HG02763 (cell line): ENCODE data around the gene ANKRD13A.
"Not testable (repeated sequence)": the region's sequence is repeated elsewhere in the genome, so short reads cannot be mapped to it uniquely, and the experiment has no call there.

Source experiments
- ATAC-seq: cut with Tn5 transposase; IDR thresholded peaks from one replicate; pipeline ENCODE4 v1.9.1; 2021; ENCODE audit warnings: mild to moderate bottlenecking, moderate library complexity; ENCODE audit not compliant: unreplicated experiment

The ANKRD13A gene

DNA sequence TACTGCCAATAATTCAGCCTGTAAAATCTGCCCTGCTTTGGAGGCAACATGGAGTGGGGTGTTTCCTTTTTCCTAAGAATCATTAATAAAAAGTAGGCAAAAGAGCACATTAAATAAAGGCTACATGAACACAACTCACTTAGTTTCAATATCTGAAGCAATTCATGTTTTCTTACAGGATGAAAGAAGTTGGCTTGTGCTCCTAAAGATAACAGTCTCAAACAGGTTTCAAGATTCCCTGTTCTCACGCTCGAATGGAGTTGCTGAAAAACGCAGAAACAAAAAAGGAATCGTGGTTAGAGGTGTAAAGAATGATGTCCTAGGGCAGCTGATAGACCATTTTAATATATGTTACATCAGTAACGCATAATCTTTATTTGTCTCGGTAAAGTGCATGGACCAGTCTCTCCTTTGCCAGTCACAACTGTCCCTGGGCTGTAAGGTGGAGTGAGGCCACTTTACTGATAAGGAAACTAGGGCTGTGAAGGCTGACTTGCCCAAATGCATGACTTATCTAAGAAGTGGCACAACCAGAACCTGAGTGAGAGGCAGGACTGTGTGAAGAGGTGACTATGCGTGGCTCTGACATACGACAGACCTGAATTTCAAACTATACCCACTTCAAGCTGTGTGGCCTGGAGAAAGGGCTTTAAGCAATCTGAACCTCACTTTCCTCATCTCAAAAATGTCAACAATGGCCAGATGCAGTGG lies 15.6 kb upstream of the ANKRD13A start:
- no peak for ATAC-seq

DNA sequence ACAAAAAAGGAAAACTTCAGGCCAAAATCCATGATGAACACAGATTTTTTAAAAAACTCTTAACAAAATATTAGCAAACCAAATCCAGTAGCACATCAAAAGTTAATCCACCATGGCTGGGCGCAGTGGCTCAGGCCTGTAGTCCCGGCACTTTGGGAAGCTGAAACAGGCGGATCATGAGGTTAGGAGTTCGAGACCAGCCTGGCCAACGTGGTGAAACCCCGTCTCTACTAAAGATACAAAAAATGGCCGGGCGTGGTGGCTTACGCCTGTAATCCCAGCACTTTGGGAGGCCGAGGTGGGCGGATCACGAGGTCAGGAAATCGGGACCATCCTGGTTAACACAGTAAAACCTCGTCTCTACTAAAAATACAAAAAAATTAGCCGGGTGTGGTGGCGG lies 13.0 kb upstream of the ANKRD13A start:
- not testable (repeated sequence) for ATAC-seq

DNA sequence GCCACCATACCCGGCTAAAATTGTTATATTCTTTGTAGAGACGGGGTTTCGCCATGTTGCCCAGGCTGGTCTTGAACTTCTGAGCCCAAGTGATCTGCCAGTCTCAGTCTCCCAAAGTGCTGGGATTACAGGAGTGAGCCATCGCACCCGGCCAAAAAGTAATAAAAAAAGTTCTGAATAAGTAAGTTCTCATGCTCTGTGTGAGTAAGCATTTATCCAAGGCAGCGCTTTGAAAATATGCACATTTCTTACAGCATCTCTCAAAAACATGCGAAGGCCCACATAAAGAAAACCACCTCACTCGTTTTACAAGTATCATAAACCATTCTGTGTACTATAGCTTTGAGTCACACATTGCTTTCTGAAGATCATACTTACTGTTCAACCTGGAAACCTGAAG lies 11.6 kb upstream of the ANKRD13A start:
- no peak for ATAC-seq

DNA sequence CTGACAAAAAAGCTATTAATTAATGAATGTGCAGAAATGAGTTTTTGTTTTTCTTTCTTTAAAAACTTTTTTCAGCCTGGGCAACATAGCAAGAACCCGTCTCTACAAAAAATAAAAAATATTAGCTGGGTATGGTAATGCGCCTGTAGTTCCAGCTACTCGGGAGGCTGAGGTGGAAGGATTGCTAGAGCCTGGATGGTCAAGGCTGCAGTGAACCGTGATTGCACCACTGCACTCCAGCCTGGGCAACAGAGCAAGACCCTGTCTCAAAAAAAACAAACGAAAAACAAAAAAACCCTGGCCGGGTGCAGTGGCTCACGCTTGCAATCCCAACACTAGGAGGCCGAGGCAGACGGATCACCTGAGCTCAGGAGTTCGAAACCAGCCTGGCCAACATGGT lies 11.0 kb upstream of the ANKRD13A start:
- no peak for ATAC-seq

DNA sequence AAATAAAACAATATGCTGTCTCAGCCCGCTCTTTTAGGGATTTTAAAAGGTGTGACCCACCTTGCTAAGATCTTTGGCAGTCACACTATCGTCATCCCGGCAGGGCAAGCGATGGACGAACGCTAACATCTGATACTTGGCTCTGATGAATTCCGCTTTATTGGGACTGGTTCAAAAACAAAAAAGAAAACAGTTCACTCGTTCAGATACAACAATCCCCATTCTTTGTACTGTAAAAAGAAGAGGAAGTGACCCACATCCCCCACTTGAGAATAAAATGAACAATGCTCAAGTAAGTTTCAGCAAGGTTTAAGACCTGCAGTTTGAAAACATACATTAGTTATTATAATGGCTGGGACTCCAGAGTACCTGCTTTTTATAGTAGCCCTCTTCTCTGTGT lies 10.3 kb upstream of the ANKRD13A start:
- no peak for ATAC-seq

DNA sequence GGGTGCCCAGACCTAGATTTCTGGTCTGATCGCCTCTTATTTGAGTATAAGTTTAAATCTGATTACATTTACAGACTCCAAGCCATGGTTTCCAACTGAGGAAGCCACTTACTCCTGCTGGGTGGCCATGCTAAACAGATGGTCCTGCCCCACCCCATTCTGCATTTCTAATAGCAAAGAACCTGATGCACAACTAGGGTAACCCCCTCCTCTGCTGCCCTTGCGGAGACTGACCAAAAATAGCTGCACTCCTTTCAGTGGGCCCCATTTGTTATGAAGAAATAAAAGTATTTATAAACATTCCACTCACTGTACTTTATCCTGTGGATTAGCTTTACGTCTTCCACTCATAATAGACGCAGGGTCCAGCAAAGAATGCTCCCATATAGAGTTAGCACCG lies 9.8 kb upstream of the ANKRD13A start:
- no peak for ATAC-seq

DNA sequence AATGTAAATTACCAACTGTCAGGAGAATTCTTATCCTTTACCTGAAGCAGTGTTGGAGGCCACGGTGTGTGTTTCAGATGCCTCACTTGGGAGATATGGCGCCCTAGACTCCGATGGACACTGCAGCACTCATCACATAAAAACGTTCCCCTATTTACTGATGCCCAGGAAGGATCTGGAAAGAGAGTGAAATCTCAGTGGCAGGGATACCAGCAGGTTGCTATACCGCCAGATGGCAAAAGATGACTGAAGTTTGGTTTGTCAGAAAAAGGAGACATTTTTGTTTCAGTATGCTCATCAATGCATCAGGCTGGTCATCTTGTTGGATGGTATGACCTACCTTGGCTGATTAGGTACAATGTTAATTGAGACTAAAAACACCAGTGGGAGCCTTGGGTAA lies 7.6 kb upstream of the ANKRD13A start:
- ATAC-seq: no peak

DNA sequence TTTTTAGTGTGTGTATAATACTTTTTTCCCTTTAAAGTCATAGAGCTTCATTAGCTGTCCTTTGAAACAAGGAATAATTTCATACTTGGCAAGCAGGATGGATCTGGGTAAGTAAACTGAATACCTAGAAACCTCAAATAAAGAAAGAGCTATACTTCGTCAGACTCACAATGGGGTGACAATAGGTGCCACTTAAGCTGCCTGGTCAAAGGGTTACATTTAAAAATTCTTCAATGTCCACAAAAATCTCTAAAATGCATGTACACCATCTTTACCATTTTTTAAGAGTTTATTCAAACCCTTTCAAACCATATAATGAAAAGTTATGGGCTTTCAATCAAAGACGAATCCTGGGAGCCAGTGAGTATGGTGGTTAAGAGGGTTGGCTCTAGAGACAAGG lies 6.1 kb upstream of the ANKRD13A start:
- no peak for ATAC-seq

DNA sequence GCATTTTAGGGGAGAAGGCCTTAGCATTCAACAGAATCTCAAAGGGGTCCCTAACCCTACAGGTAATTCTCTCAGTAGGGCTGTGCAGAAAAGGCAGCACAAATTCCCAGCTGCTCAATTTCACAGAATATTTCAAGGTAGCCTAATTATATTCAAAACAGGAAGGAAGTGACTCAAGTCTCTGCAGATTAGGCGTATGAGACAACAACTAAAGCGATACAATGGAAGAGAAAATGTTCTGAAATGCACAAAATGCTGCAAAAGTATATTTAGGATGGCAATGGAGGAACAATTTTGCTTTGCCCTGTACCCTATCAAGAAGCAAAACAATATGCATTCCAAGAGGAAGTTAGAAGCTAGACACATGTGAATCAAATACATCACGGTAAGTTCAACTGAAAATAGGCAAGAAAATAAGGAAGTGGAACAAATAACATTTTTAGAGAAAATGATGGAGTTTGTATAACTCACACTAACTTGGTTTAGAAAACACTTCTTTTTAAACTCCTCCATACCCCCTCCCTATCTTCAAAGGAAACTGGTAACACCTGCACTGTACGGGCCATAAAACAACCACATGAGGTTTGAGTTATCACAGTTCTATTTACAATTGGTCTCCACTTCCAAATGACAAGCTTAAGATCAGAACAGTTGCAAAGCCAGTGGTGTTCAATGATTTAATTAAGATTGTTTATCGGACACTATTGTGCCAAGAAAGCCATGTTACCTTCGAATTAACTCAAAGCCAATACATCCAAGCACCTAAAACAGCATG lies 4.6 kb upstream of the ANKRD13A start:
- ATAC-seq: no peak

DNA sequence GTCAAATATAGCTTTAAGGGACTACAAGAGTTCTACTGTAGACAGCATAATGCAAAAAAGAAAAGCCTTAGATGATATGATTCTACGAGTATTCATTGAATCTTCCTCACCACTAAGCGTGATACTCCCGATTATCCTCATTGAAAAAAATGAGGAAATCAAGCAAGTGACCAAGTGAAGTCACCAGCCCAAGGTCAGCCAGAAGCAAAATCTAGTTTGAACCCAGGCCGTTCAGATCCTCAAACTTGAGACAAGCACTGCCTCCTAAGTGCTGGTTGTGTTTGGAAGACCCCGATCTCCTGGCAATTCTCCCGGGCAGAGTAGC lies 3.9 kb upstream of the ANKRD13A start:
- ATAC-seq: no peak

DNA sequence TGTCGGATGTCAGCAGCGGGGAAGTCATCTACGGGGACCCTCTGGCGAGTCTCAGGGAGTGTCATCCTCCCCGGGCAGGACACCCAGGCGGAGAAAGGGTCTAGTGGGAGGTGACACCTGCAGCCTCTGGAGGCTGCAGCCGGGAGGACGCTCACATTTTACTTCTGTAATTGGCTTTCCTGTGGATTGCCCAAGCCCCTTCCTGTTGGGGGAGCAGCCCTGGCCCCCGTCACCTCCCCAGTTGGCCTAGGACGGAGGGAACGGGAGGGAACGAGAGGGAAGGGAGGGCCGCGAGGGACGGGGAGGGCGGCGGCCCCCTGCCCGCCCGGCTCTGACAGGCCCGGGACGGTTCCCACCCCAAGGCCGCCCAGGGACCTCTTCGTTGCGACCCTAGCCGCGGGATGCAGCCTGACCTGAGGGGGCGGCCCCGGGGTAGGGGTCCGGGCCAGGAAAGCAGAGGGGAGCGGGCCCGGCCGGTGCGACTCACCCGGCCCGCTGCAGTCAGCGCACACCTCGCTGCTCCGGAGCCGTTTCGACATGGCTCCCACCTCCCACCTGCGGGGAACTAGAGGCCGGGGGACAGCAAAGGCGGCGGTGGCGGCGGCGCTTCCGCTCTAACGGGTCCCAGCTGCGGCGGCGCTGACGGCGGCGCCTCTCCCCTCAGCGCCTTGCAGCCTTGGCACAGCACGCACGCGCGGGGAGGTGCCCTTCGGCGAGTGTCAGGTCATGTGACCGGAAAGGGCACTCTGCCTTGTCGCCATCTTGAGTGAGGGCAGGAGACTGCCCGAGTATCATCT lies 3.3 kb upstream of the ANKRD13A start, which contains the start of gene GIT2:
Gene GIT2 (minus strand): TSS at position 683 of the 797 bp plus-strand sequence. CDS start 144 bp downstream, at position 539.
- ATAC-seq: peak; percentile 50

DNA sequence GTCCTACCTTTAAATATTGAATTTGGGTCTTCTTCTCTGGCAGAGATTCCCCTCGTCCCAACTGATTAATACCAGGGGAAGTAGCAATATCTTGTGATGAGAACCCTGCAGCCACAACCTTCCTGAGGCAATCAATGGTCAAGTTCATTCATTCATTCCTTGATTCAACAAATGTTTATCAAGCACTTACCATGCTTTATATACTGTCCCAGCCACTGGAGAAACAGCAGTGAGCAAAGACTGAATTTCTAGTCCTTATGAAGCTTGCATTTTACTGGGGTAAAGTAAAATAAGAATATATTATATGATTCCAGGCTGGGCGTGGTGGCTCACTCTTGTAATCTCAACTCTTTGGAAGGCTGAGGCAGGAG lies 2.8 kb upstream of the ANKRD13A start:
- no peak for ATAC-seq

DNA sequence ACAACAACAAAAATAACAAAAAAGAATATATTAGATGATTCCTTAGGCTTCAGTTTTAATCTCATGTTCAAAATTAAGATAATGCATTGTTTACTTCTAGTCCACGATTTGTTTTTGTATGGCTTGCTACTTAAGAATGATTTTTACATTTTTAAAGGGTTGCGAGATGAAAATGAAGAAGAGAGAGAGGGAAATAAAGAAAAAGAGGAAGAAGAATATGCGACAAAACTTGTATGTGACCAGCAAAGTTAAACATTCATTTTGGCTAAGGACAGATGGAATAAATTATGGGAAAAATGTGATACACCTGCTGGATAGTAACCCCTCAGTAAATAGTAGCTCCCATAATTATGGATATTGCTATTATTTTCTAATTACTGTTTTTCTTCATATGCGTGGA lies 1.8 kb upstream of the ANKRD13A start:
- ATAC-seq: no peak

DNA sequence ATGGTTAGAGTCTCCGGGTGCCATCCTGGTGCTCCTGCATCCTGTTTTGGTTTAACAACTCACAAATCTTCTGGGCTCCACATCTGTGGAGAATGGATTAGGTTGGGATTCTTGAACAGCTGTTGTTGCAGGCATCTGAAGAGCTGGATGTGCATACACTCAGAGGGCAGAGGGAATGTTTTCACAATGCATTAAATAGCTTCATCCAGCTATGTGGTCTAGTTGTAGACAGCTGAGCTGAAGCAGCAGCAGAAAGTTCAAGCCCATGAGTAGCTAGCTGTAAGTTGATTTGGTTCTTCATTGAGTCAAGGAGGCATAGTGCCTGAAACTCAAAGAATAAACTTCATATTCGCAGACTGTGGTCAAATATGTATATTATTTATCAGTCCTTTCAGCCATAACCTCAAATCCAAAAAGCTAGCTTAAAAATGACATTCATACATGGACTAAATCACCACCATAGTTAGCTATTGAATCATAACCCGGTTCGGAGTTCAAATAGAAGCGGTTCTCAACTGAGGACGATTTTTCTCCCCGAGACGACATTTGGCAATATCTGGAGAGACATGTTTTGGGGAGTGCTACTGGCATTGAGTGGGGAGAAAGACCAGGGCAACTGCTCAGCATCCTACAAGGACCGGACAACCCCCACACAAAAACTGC lies 858 bp upstream of the ANKRD13A start:
- ATAC-seq: no peak

DNA sequence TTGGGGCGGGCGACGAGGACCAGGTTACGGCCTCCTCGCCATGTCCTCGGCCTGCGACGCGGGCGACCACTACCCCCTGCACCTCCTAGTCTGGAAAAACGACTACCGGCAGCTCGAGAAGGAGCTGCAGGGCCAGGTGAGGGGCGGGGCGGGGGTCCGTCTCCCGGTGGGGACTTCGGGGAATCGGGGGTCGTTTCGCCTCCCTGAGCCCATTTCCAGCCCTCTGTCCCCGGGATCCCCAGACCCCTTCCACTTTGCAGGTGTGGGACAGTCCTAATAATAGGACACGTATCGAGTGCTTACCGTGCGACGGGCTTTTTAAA lies 380 bp downstream of the ANKRD13A start:
- ATAC-seq: no peak

DNA sequence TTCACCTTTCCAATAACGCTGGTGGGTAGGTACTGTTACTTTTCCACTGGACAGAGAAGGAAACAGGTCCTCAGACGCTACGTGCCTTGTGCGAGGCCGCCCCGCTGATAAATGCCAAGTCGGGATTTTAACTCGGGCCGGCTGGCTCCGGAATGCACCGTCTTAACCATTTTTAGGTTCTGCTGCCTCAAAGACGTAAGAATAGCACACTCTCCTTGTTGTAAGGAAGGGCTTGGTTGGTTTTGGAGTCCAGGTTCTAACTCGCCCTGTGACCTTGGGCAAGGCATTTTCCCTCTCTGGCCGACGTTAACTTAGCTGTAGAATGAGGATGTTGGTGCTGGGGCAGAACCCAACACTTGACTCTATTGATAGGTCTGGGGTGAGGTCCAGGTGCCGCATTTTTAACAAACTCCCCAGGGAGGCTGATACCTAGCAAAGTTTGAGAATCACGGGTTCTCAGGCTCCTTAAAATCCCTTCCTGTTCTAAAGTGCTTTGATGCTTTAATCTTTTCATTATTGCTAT lies 814 bp downstream of the ANKRD13A start:
- no peak for ATAC-seq

DNA sequence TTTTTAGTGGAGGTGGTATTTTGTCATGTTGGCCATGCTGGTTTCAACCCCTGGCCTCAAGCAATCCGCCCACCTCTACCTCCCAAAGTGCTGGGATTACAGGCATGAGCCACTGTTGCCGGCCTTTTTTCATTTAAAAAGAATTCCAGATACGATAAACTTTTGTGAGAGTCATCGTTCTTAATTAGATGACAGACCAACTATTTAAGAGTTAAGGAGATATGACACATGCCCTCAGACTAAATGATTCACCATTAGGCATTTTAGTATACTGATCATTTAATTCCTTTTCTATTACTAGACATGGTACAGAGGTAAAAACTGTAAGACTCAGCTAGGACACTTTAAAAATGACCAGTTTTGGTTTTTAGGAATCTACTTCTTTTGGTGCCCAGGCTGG lies 2.4 kb downstream of the ANKRD13A start:
- ATAC-seq: no peak

DNA sequence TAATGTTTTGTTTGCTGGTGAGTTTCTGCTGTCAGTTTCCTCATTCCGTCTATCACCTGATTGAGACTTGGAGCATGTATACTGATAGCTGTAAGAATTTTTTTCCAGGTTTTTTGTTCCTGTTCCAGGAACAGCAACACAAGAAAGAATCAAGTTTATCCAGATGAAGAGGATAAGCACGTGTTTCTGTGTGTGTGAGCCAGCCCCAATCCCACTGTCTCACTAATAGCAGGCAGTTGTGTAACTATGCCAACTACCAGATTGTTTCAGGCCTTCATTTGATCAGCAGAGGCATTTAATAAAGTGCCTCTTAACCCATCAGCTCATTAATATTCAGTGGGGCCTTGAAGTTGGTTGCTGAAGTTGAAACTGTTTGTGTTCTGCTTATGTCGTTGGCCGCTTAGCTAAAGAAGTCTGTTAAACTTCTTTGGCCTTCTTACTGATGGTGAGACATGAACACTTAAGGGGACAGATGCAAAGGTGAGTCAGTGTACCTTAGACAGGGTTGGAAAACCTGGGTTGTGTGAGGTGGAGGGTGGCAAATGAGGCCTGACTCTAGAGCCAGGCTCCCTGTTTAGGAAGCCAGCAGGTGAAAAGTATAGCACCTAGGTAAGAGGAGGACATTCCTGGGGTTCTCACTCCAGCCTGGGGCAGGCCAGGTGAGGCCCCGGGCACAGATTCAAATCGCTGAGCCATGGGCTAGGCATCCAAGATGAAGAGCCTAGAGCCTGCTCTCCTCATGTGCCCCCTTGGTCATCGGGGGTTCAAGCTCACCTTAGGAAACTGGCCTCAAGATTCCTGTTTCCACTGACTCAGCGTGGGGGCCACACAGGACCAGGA lies 3.7 kb downstream of the ANKRD13A start:
- no peak for ATAC-seq

DNA sequence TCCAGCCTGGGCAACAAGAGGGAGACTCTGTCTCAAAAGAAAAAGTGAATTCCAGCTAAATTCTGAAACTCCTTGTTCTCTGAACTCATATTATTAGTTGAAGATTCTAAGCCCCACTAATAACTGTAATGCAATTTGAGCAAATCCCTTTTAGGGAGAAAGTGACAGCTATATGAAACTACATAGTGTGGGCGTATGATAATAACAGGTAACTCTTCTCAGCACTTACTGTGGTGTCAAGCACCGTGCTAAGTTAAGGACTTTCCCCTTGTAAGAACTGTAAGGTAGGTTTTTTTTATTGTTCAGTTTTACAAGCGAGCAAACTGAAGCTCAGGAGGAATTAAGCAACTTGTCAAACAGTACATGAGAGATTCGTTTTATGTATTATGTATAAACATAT lies 5.4 kb downstream of the ANKRD13A start:
- no peak for ATAC-seq

DNA sequence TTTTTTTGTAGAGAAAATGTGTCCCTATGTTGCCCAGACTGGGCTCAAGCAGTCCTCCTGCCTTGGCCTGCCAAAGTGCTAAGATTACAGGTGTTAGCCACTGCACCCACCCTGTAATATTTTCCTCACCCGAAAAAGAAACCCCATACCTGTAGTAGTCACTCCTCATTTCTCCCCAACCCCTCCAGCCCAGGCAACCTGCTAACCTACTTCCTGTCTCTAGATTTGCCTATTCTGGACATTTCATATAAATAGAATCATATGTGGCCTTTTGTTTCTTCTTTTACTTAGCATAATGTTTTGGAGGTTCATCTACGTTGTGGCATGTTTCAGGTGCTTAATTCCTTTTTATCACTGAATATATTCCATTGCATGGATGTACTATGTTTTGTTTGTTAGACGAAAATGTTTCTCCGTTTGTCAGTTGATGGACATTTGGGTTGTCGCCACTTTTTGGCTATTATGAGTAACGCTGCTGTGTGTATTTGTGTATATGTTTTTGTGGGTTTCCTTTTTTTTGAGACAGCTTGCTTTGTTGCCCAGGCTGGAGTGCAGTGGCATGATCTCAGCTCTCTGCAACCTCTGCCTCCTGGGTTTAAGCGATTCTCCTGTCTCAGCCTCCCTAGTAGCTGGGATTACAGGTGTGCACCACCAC lies 6.2 kb downstream of the ANKRD13A start:
- ATAC-seq: no peak
